CD14-positive monocyte (primary cell): ENCODE measurements around the gene RAB5A. TPM values are rescaled to one million over a fixed set of nuclear protein-coding genes. Genes with fewer than 3 reads are reported as not detected.
"Not testable (repeated sequence)": the region's sequence is repeated elsewhere in the genome, so short reads cannot be mapped to it uniquely, and the experiment has no call there.

ENCODE experiments used
- DNase-seq, 3 donors: peaks; one replicate each; pipeline ENCODE4 v3.0.0-alpha.2; 2011 to 2022
- H2AFZ ChIP-seq: 2 replicates; pipeline ENCODE4 v1.6.0; 2012; ENCODE audit warnings: mild to moderate bottlenecking, low read depth, low read length, inconsistent platforms; ENCODE audit not compliant: insufficient read depth, poor library complexity, severe bottlenecking
- H3K27ac ChIP-seq, 2 donors: 1 replicate in 1 of 2; 2 replicates in 1 of 2; pipeline ENCODE4 v1.5.1; 2012 to 2013; ENCODE audit warnings: low read length in 2 of 2, control low read depth in 1 of 2, inconsistent platforms in 1 of 2, low read depth in 1 of 2, mild to moderate bottlenecking in 1 of 2
- H3K27me3 ChIP-seq, 2 donors: one replicate each; pipeline versions ENCODE4 v1.6.0 to v1.6.1; 2011 to 2013; ENCODE audit warnings: low read length in 2 of 2; ENCODE audit not compliant: control insufficient read depth in 2 of 2, insufficient read depth in 2 of 2
- H3K36me3 ChIP-seq, 2 donors: replicated peaks in 1 of 2; 1 replicate in 1 of 2; 2 replicates in 1 of 2; pipeline versions ENCODE4 v1.5.1 to v1.6.1; 2012 to 2013; ENCODE audit warnings: low read length in 2 of 2, control low read depth in 1 of 2, inconsistent platforms in 1 of 2, mild to moderate bottlenecking in 1 of 2; ENCODE audit not compliant: insufficient read depth in 2 of 2, control insufficient read depth in 1 of 2
- H3K4me1 ChIP-seq, 2 donors: 1 replicate in 1 of 2; 2 replicates in 1 of 2; pipeline versions ENCODE4 v1.5.1 to v1.6.1; 2012 to 2013; ENCODE audit warnings: low read length in 2 of 2, control low read depth in 1 of 2, inconsistent platforms in 1 of 2, mild to moderate bottlenecking in 1 of 2, moderate library complexity in 1 of 2; ENCODE audit not compliant: insufficient read depth in 2 of 2, control insufficient read depth in 1 of 2
- H3K4me2 ChIP-seq: replicated peaks from 2 replicates; pipeline ENCODE3; 2012; ENCODE audit warnings: low read length, moderate library complexity, mild to moderate bottlenecking; ENCODE audit not compliant: poor library complexity, severe bottlenecking; ENCODE audit errors: extremely low read depth
- H3K4me3 ChIP-seq, 3 experiments: fragments of 200-600 bp in 1 of 3; sonication (generic) in 1 of 3; replicated peaks in 1 of 3; 1 replicate in 2 of 3; 2 replicates in 1 of 3; pipeline ENCODE4 v1.5.1; 2011 to 2013; ENCODE audit warnings: low read length in 3 of 3, mild to moderate bottlenecking in 3 of 3, control low read depth in 2 of 3, low read depth in 2 of 3, inconsistent platforms in 1 of 3, moderate library complexity in 1 of 3
- H3K79me2 ChIP-seq: 2 replicates; pipeline ENCODE4 v1.6.0; 2012; ENCODE audit warnings: mild to moderate bottlenecking, control low read depth, inconsistent platforms, low read length, moderate library complexity; ENCODE audit not compliant: insufficient read depth
- H3K9ac ChIP-seq: 2 replicates; pipeline ENCODE4 v1.6.0; 2017; ENCODE audit warnings: low read length, mild to moderate bottlenecking; ENCODE audit not compliant: insufficient read depth, poor library complexity, severe bottlenecking
- H3K9me3 ChIP-seq, 2 donors: replicated peaks in 1 of 2; 1 replicate in 1 of 2; 2 replicates in 1 of 2; pipeline versions ENCODE4 v1.5.1 to v1.6.1; 2012 to 2013; ENCODE audit warnings: low read length in 2 of 2, control low read depth in 1 of 2; ENCODE audit not compliant: control insufficient read depth in 1 of 2, insufficient read depth in 1 of 2
- H4K20me1 ChIP-seq: 2 replicates; pipeline ENCODE4 v1.6.0; 2012; ENCODE audit warnings: mild to moderate bottlenecking, low read length, control low read depth, moderate library complexity; ENCODE audit not compliant: insufficient read depth
- H3K27ac Mint-ChIP-seq, 7 donors: one replicate each; pipeline ENCODE4 v1.8.0; 2020; ENCODE audit warnings: mild to moderate bottlenecking in 7 of 7, mixed read lengths in 7 of 7, moderate library complexity in 6 of 7, inconsistent platforms in 2 of 7
- H3K27me3 Mint-ChIP-seq, 3 donors: one replicate each; pipeline ENCODE4 v1.8.0; 2021 to 2022; ENCODE audit warnings: low read depth in 3 of 3, mild to moderate bottlenecking in 3 of 3, mixed read lengths in 3 of 3, moderate library complexity in 3 of 3, inconsistent platforms in 1 of 3
- H3K36me3 Mint-ChIP-seq, 2 donors: one replicate each; pipeline ENCODE4 v1.8.0; 2020; ENCODE audit warnings: mixed read lengths in 2 of 2, inconsistent platforms in 1 of 2, mild to moderate bottlenecking in 1 of 2
- H3K4me1 Mint-ChIP-seq: one replicate; pipeline ENCODE4 v1.8.0; 2020; ENCODE audit warnings: mild to moderate bottlenecking, mixed read lengths
- H3K4me3 Mint-ChIP-seq, 2 donors: one replicate each; pipeline ENCODE4 v1.8.0; 2020; ENCODE audit warnings: mild to moderate bottlenecking in 2 of 2, mixed read lengths in 2 of 2, moderate library complexity in 1 of 2
- H3K9me3 Mint-ChIP-seq, 7 donors: one replicate each; pipeline ENCODE4 v1.8.0; 2020 to 2022; ENCODE audit warnings: mixed read lengths in 7 of 7, mild to moderate bottlenecking in 6 of 7, moderate library complexity in 6 of 7, inconsistent platforms in 2 of 7
- WGBS: methylation state at CpG from one replicate; pipeline ENCODE4 v1.1.5; 2013; ENCODE audit warnings: missing lambda C conversion rate; ENCODE audit not compliant: insufficient coverage; 5-methylcytosine and 5-hydroxymethylcytosine counted together
- intact Hi-C, 2 donors: fragments of 100-400 bp; cut with micrococcal nuclease; formaldehyde crosslinking; loops; one replicate each; pipeline versions ENCODE4 v1.15.0 to v1.15.1; 2023
- polyA plus RNA-seq, 3 donors: library from polyadenylated mRNA; depleted of rRNA in 1 of 3; unstranded in 2 of 3; stranded (reverse) in 1 of 3; fragments of 300-500 nt in 2 of 3; fragments of >200 nt in 1 of 3; fragmentation: Illumina TruSeq in 2 of 3; gene quantifications; 1 replicate in 2 of 3; 2 replicates in 1 of 3; pipeline ENCODE4 v1.2.3, GENCODE V29; 2012 to 2021
- TF ChIP-seq, protein P1 (sequence below): fragments of 200-600 bp; IDR thresholded peaks from one replicate; pipeline ENCODE4 v1.8.0; 2022; ENCODE audit warnings: antibody characterized with exemption, mild to moderate bottlenecking

RAB5A gene
- polyA plus RNA-seq, 3 donors: 25.7 to 60.2 (median 33.8) TPM

DNA sequence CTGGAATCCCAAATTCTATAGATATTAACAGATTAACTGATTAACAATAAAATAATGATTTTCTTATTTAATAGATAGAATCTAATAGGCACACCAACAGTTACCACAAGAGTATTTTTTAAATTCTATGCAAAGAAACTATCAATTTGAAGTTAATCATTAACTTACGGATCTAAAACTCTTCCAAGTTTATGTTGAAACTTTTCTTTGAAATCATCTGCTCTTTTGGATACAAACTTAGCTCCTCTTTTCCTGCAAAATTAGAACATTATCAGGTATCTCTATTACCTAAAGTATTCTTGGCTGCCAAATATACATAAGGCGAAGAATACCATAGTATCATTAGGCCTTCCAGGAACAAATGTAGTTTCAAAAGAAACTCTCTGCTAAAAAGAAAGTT, 47.6 kb upstream of the RAB5A start:
- WGBS: no CpG with 5 or more reads among the region's 2 CpGs
- intact Hi-C loops: no loop called here
- Histone ChIP-seq H3K27me3 (no peaks in the 10 kb centered on the region), H3K9ac (no peak overlapping the region), H3K4me3 (no peak overlapping the region), H3K36me3 (no peaks in the 10 kb centered on the region), H2AFZ (no peak overlapping the region), H4K20me1 (no peaks in the 10 kb centered on the region), H3K27ac (no peak overlapping the region), H3K4me2 (no peak overlapping the region), H3K79me2 (no peaks in the 10 kb centered on the region), H3K4me1 (peaks cover 11 to 14% of the 10 kb centered on the region in 2 donors), H3K9me3 (no peaks in the 10 kb centered on the region)
- peaks cover 12% of the 10 kb centered on the region for H3K4me1 Mint-ChIP-seq
- no peak overlapping the region for H3K27ac Mint-ChIP-seq
- H3K27me3 Mint-ChIP-seq: peaks cover 0 to 2% (median 0%) of the 10 kb centered on the region in 3 donors
- no peaks in the 10 kb centered on the region for H3K36me3 Mint-ChIP-seq
- H3K4me3 Mint-ChIP-seq: no peak overlapping the region
- TF ChIP-seq, protein P1, sequence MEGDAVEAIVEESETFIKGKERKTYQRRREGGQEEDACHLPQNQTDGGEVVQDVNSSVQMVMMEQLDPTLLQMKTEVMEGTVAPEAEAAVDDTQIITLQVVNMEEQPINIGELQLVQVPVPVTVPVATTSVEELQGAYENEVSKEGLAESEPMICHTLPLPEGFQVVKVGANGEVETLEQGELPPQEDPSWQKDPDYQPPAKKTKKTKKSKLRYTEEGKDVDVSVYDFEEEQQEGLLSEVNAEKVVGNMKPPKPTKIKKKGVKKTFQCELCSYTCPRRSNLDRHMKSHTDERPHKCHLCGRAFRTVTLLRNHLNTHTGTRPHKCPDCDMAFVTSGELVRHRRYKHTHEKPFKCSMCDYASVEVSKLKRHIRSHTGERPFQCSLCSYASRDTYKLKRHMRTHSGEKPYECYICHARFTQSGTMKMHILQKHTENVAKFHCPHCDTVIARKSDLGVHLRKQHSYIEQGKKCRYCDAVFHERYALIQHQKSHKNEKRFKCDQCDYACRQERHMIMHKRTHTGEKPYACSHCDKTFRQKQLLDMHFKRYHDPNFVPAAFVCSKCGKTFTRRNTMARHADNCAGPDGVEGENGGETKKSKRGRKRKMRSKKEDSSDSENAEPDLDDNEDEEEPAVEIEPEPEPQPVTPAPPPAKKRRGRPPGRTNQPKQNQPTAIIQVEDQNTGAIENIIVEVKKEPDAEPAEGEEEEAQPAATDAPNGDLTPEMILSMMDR: no peak
- peaks cover 0 to 2% (median 0%) of the 10 kb centered on the region in 7 donors for H3K9me3 Mint-ChIP-seq
- no peak for DNase-seq

DNA sequence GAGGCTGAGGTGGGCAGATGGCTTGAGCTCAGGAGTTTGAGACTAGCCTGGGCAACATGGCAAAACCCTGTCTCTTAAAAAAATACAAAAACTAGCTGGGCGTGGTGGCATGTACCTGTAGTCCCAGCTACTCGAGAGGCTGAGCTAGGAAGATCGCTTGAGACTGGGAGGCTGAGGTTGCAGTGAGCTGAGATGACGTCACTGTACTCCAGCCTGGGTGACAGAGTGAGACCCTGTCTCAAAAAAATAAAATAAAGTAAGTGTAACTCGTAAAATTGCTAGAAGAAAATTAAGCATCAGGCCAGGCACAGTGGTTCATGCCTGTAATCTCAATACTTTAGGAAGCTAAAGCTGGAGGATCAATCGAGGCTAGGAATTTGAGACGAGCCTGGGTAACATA, 47.1 kb upstream of the RAB5A start:
- H4K20me1 ChIP-seq, H3K36me3 ChIP-seq, intact Hi-C loops, H3K27me3 Mint-ChIP-seq, H2AFZ ChIP-seq, H3K9ac ChIP-seq, DNase-seq, H3K4me2 ChIP-seq, H3K79me2 ChIP-seq, H3K9me3 Mint-ChIP-seq, H3K4me3 ChIP-seq, H3K9me3 ChIP-seq, H3K36me3 Mint-ChIP-seq, H3K27ac Mint-ChIP-seq, H3K27ac ChIP-seq, H3K27me3 ChIP-seq, H3K4me3 Mint-ChIP-seq: not testable (repeated sequence)
- 92% methylated on average over 4 of the region's 7 CpGs for WGBS
- H3K4me1 Mint-ChIP-seq: peaks cover 12% of the 10 kb centered on the region
- peaks cover 11 to 14% of the 10 kb centered on the region in 2 donors for H3K4me1 ChIP-seq
